Stimulated activated effector memory CD8-positive, alpha-beta T cell treated with anti-CD3 and anti-CD28 coated beads, Interleukin-12 subunit alpha, Interleukin-12 subunit beta, amount 100 ng/mL, for 72 hours (primary cell): ENCODE results near the gene GPBAR1.
A peak's percentile ranks its signal among the peaks of the same experiment; 100 is the strongest.
"Not testable (repeated sequence)": the region's sequence is repeated elsewhere in the genome, so short reads cannot be mapped to it uniquely, and the experiment has no call there.

Experiments used
- ATAC-seq: fragments of 150-1000 bp; cut with Tn5 transposase; 2 replicates; pipeline ENCODE4 v1.10.0; 2021
- DNase-seq, 2 donors: peaks; one replicate each; pipeline ENCODE4 v3.0.0; 2021 to 2022; ENCODE audit warnings: low spot score in 2 of 2
- H3K27ac Mint-ChIP-seq: one replicate; pipeline ENCODE4 v1.8.0; 2022; ENCODE audit warnings: mild to moderate bottlenecking, mixed read lengths
- H3K36me3 Mint-ChIP-seq: one replicate; pipeline ENCODE4 v1.8.0; 2022; ENCODE audit warnings: mild to moderate bottlenecking, mixed read lengths
- H3K4me1 Mint-ChIP-seq: one replicate; pipeline ENCODE4 v1.8.0; 2022; ENCODE audit warnings: mixed read lengths
- H3K4me3 Mint-ChIP-seq: one replicate; pipeline ENCODE4 v1.8.0; 2022; ENCODE audit warnings: mild to moderate bottlenecking, mixed read lengths
- H3K9me3 Mint-ChIP-seq: one replicate; pipeline ENCODE4 v1.8.0; 2022; ENCODE audit warnings: mixed read lengths

Gene GPBAR1

GRCh38 chr2:218271487-218271797 lies 10.6 kb downstream of the GPBAR1 start:
- H3K36me3 Mint-ChIP-seq, result peaks cover 100% of the 10 kb centered on the region
- ATAC-seq (no peak), DNase-seq (no peak)
- peak overlapping the region; percentile 95 for H3K27ac Mint-ChIP-seq
- peaks cover 49% of the 10 kb centered on the region for H3K4me1 Mint-ChIP-seq
- no peaks in the 10 kb centered on the region for H3K9me3 Mint-ChIP-seq
- H3K4me3 Mint-ChIP-seq, result peak overlapping the region; percentile 91

GRCh38 chr2:218271865-218272530 lies 11.2 kb downstream of the GPBAR1 start:
- ATAC-seq, result no peak

GRCh38 chr2:218272531-218273212 lies 11.9 kb downstream of the GPBAR1 start:
- H3K4me1 Mint-ChIP-seq, result peaks cover 49% of the 10 kb centered on the region
- ATAC-seq (peak; percentile 38), DNase-seq (peak; percentile 62 to 85)
- peak overlapping the region; percentile 95 for H3K27ac Mint-ChIP-seq
- no peaks in the 10 kb centered on the region for H3K9me3 Mint-ChIP-seq
- H3K4me3 Mint-ChIP-seq, result peak overlapping the region; percentile 91
- peaks cover 100% of the 10 kb centered on the region for H3K36me3 Mint-ChIP-seq

More at GRCh38 chr2:218271865-218272530, 11.2 kb downstream of the GPBAR1 start:
- no peaks in the 10 kb centered on the region for H3K9me3 Mint-ChIP-seq
- H3K36me3 Mint-ChIP-seq, result peaks cover 100% of the 10 kb centered on the region
- peaks cover 49% of the 10 kb centered on the region for H3K4me1 Mint-ChIP-seq
- H3K4me3 Mint-ChIP-seq, result peak overlapping the region; percentile 91
- H3K27ac Mint-ChIP-seq, result peak overlapping the region; percentile 95
- no peak for DNase-seq

- peaks cover 48% of the 10 kb centered on the region for H3K4me1 Mint-ChIP-seq
- H3K4me3 Mint-ChIP-seq, ATAC-seq, H3K9me3 Mint-ChIP-seq, DNase-seq: not testable (repeated sequence)
- H3K27ac Mint-ChIP-seq, result peak overlapping the region; percentile 89
- H3K36me3 Mint-ChIP-seq, result peaks cover 100% of the 10 kb centered on the region
These were observed 12.5 kb downstream of the GPBAR1 start for GRCh38 chr2:218273214-218273907.

GRCh38 chr2:218273908-218274249 lies 13.1 kb downstream of the GPBAR1 start:
- no peaks in the 10 kb centered on the region for H3K9me3 Mint-ChIP-seq
- H3K27ac Mint-ChIP-seq, result peak overlapping the region; percentile 89
- peaks cover 100% of the 10 kb centered on the region for H3K36me3 Mint-ChIP-seq
- DNase-seq, result no peak
- peaks cover 47% of the 10 kb centered on the region for H3K4me1 Mint-ChIP-seq
- no peak for ATAC-seq
- no peak overlapping the region for H3K4me3 Mint-ChIP-seq

- DNase-seq (no peak), ATAC-seq (no peak)
- Mint-ChIP-seq H3K36me3 (peaks cover 100% of the 10 kb centered on the region), H3K27ac (peak overlapping the region; percentile 89), H3K4me1 (peaks cover 44% of the 10 kb centered on the region), H3K9me3 (no peaks in the 10 kb centered on the region), H3K4me3 (no peak overlapping the region)
These were observed 13.8 kb downstream of the GPBAR1 start for GRCh38 chr2:218274586-218274985.

GRCh38 chr2:218275371-218276072 lies 14.7 kb downstream of the GPBAR1 start:
- Mint-ChIP-seq H3K9me3 (no peaks in the 10 kb centered on the region), H3K4me1 (peaks cover 50% of the 10 kb centered on the region), H3K27ac (peak overlapping the region; percentile 89), H3K36me3 (peaks cover 100% of the 10 kb centered on the region), H3K4me3 (no peak overlapping the region)
- ATAC-seq (no peak), DNase-seq (no peak)

- no peak for DNase-seq
- no peak overlapping the region for H3K4me3 Mint-ChIP-seq
- H3K4me1 Mint-ChIP-seq, result peaks cover 44% of the 10 kb centered on the region
- peaks cover 100% of the 10 kb centered on the region for H3K36me3 Mint-ChIP-seq
- H3K9me3 Mint-ChIP-seq, result no peaks in the 10 kb centered on the region
- ATAC-seq, result no peak
- peak overlapping the region; percentile 89 for H3K27ac Mint-ChIP-seq
These were observed 16.4 kb downstream of the GPBAR1 start for GRCh38 chr2:218276986-218277755.

- Mint-ChIP-seq H3K9me3 (no peaks in the 10 kb centered on the region), H3K4me3 (no peak overlapping the region), H3K27ac (peak overlapping the region; percentile 89), H3K36me3 (peaks cover 96% of the 10 kb centered on the region), H3K4me1 (peaks cover 44% of the 10 kb centered on the region)
- ATAC-seq (no peak), DNase-seq (no peak)
These were observed 17.1 kb downstream of the GPBAR1 start for GRCh38 chr2:218277921-218278320.

- Mint-ChIP-seq H3K36me3 (peaks cover 93% of the 10 kb centered on the region), H3K4me3 (no peak overlapping the region), H3K4me1 (peaks cover 50% of the 10 kb centered on the region), H3K9me3 (no peaks in the 10 kb centered on the region), H3K27ac (peak overlapping the region; percentile 32)
- ATAC-seq (no peak), DNase-seq (no peak)
These were observed 17.9 kb downstream of the GPBAR1 start for GRCh38 chr2:218278531-218279360.

- H3K4me3 Mint-ChIP-seq, result no peak overlapping the region
- ATAC-seq, result no peak
- H3K9me3 Mint-ChIP-seq, result no peaks in the 10 kb centered on the region
- peaks cover 93% of the 10 kb centered on the region for H3K36me3 Mint-ChIP-seq
- DNase-seq, result no peak
- H3K27ac Mint-ChIP-seq, result peak overlapping the region; percentile 89
- peaks cover 64% of the 10 kb centered on the region for H3K4me1 Mint-ChIP-seq
These were observed 19.6 kb downstream of the GPBAR1 start for GRCh38 chr2:218280260-218280870.

- Mint-ChIP-seq H3K9me3 (no peaks in the 10 kb centered on the region), H3K27ac (peak overlapping the region; percentile 99), H3K4me1 (peaks cover 74% of the 10 kb centered on the region)
These were observed 20.6 kb downstream of the GPBAR1 start for GRCh38 chr2:218281449-218281848.

GRCh38 chr2:218282173-218282991 lies 21.6 kb downstream of the GPBAR1 start:
- no peak for DNase-seq
- H3K36me3 Mint-ChIP-seq, result peaks cover 90% of the 10 kb centered on the region
- peaks cover 74% of the 10 kb centered on the region for H3K4me1 Mint-ChIP-seq
- H3K4me3 Mint-ChIP-seq, result no peak overlapping the region
- H3K27ac Mint-ChIP-seq, result peak overlapping the region; percentile 99
- ATAC-seq, result no peak
- no peaks in the 10 kb centered on the region for H3K9me3 Mint-ChIP-seq

More at GRCh38 chr2:218281449-218281848, 20.6 kb downstream of the GPBAR1 start:
- Mint-ChIP-seq H3K4me3 (no peak overlapping the region), H3K36me3 (peaks cover 90% of the 10 kb centered on the region)
- ATAC-seq (no peak), DNase-seq (no peak)
